H1 (cell line): ENCODE results near the gene CHRNA10. TPM values are rescaled to one million over a fixed set of nuclear protein-coding genes. Genes with fewer than 3 reads are reported as not detected.
"Not testable (repeated sequence)": the region's sequence is repeated elsewhere in the genome, so short reads cannot be mapped to it uniquely, and the experiment has no call there.

Source experiments
- CTCF ChIA-PET: fragments of 300-600 bp; sonication (Branson Sonifier 250); formaldehyde crosslinking; loops from one replicate; lab custom pipeline; 2021; ENCODE audit not compliant: partially characterized antibody; lab: Charles Lee
- POLR2A ChIA-PET: fragments of 300-600 bp; sonication (Branson Sonifier 250); formaldehyde crosslinking; loops from one replicate; lab custom pipeline; 2021; ENCODE audit warnings: inconsistent platforms; ENCODE audit not compliant: partially characterized antibody; lab: Charles Lee
- DNase-seq, 2 experiments: peaks; one replicate each; pipeline versions ENCODE4 v3.0.0 to v3.0.0-alpha.2; 2010 to 2022; ENCODE audit warnings: low spot score in 2 of 2, low read depth in 1 of 2, mixed read lengths in 1 of 2
- FAIRE-seq: peaks from 2 replicates; lab custom pipeline; 2011; peaks lifted over from hg19 to GRCh38; lab: Jason Lieb, UNC
- H2AFZ ChIP-seq: 2 replicates; pipeline ENCODE4 v1.8.1; 2012; ENCODE audit warnings: low read length, inconsistent platforms
- H2AK5ac ChIP-seq: 2 replicates; pipeline ENCODE4 v1.6.1; 2013; ENCODE audit warnings: low read depth, low read length
- H2BK120ac ChIP-seq: replicated peaks from 2 replicates; pipeline ENCODE3; 2013; ENCODE audit warnings: low read depth, low read length, inconsistent platforms
- H2BK12ac ChIP-seq: 2 replicates; pipeline ENCODE4 v1.6.1; 2013; ENCODE audit warnings: low read depth, low read length
- H2BK15ac ChIP-seq: 2 replicates; pipeline ENCODE4 v1.6.1; 2013; ENCODE audit warnings: low read length
- H2BK20ac ChIP-seq: 2 replicates; pipeline ENCODE4 v1.6.1; 2013; ENCODE audit warnings: low read length
- H2BK5ac ChIP-seq: 2 replicates; pipeline ENCODE4 v1.6.1; 2013; ENCODE audit warnings: low read depth, low read length
- H3K14ac ChIP-seq: 2 replicates; pipeline ENCODE4 v1.6.1; 2013; ENCODE audit warnings: inconsistent platforms; ENCODE audit not compliant: insufficient read length
- H3K18ac ChIP-seq: 2 replicates; pipeline ENCODE4 v1.6.1; 2013; ENCODE audit warnings: low read length; ENCODE audit errors: extremely low read depth
- H3K23ac ChIP-seq: 2 replicates; pipeline ENCODE4 v1.6.1; 2013; ENCODE audit warnings: inconsistent platforms; ENCODE audit not compliant: insufficient read length
- H3K23me2 ChIP-seq: 2 replicates; pipeline ENCODE4 v1.6.1; 2013; ENCODE audit warnings: low read depth, low read length
- H3K27ac ChIP-seq: 2 replicates; pipeline ENCODE4 v1.6.1; 2011; ENCODE audit warnings: low read depth, low read length, inconsistent platforms
- H3K27me3 ChIP-seq, 4 experiments: replicated peaks in 1 of 4; 1 replicate in 1 of 4; 2 replicates in 3 of 4; pipeline versions ENCODE4 v1.6.1 to v1.8.1; 2011 to 2013; ENCODE audit warnings: low read length in 3 of 4, mild to moderate bottlenecking in 3 of 4, inconsistent platforms in 2 of 4, mixed read lengths in 2 of 4, moderate library complexity in 1 of 4; ENCODE audit not compliant: control insufficient read depth in 3 of 4, insufficient read depth in 3 of 4; ENCODE audit errors: extremely low read depth in 1 of 4
- H3K36me3 ChIP-seq, 4 experiments: 2 replicates each; pipeline versions ENCODE4 v1.6.1 to v1.8.1; 2011 to 2013; ENCODE audit warnings: mild to moderate bottlenecking in 4 of 4, low read length in 3 of 4, moderate library complexity in 2 of 4, control low read depth in 1 of 4, inconsistent platforms in 1 of 4; ENCODE audit not compliant: insufficient read depth in 4 of 4, control insufficient read depth in 2 of 4
- H3K4ac ChIP-seq: replicated peaks from 2 replicates; pipeline ENCODE3; 2013; ENCODE audit warnings: low read length, low read depth, mixed read lengths, inconsistent platforms; ENCODE audit not compliant: insufficient read length
- H3K4me1 ChIP-seq, 4 experiments: replicated peaks in 1 of 4; 1 replicate in 1 of 4; 2 replicates in 3 of 4; pipeline versions ENCODE4 v1.6.1 to v1.8.1; 2011 to 2013; ENCODE audit warnings: low read length in 3 of 4, inconsistent platforms in 2 of 4, mixed read lengths in 1 of 4; ENCODE audit not compliant: insufficient read depth in 4 of 4, control insufficient read depth in 3 of 4
- H3K4me2 ChIP-seq, 2 experiments: 2 replicates each; pipeline versions ENCODE4 v1.6.1 to v1.8.1; 2011 to 2013; ENCODE audit warnings: low read depth in 2 of 2, low read length in 2 of 2, control low read depth in 1 of 2, inconsistent platforms in 1 of 2, mild to moderate bottlenecking in 1 of 2; ENCODE audit not compliant: insufficient read depth in 1 of 2
- H3K4me3 ChIP-seq, 4 experiments: fragments of 200-600, 300-600 bp in 1 of 4; sonication (generic), shearing (Covaris generic), sonication (Bioruptor Twin) in 1 of 4; 2 replicates each; pipeline versions ENCODE4 v1.5.1 to v1.8.1; 2011 to 2016; ENCODE audit warnings: low read length in 4 of 4, low read depth in 3 of 4, control low read depth in 2 of 4, inconsistent platforms in 2 of 4, mild to moderate bottlenecking in 2 of 4, mixed read lengths in 1 of 4, moderate library complexity in 1 of 4; ENCODE audit not compliant: insufficient read depth in 2 of 4; ENCODE audit errors: extremely low read depth in 1 of 4
- H3K56ac ChIP-seq: replicated peaks from 2 replicates; pipeline ENCODE3; 2013; ENCODE audit warnings: low read depth, mild to moderate bottlenecking, mixed read lengths, low read length, inconsistent platforms; ENCODE audit not compliant: insufficient read length
- H3K79me1 ChIP-seq: 2 replicates; pipeline ENCODE4 v1.6.1; 2013; ENCODE audit warnings: low read depth, low read length, control low read depth
- H3K79me2 ChIP-seq, 2 experiments: 2 replicates each; pipeline versions ENCODE4 v1.6.1 to v1.8.1; 2012 to 2013; ENCODE audit warnings: low read length in 2 of 2, mild to moderate bottlenecking in 2 of 2, inconsistent platforms in 1 of 2; ENCODE audit not compliant: insufficient read depth in 2 of 2, control insufficient read depth in 1 of 2
- H3K9ac ChIP-seq, 4 experiments: replicated peaks in 1 of 4; 1 replicate in 1 of 4; 2 replicates in 3 of 4; pipeline versions ENCODE4 v1.6.1 to v1.8.1; 2011 to 2013; ENCODE audit warnings: low read depth in 3 of 4, low read length in 3 of 4, control low read depth in 2 of 4, mild to moderate bottlenecking in 2 of 4, moderate library complexity in 2 of 4, inconsistent platforms in 1 of 4; ENCODE audit errors: extremely low read depth in 1 of 4
- H3K9me3 ChIP-seq, 2 experiments: 2 replicates each; pipeline versions ENCODE4 v1.6.1 to v1.8.1; 2012 to 2013; ENCODE audit warnings: mild to moderate bottlenecking in 2 of 2, moderate library complexity in 2 of 2, control low read depth in 1 of 2, inconsistent platforms in 1 of 2, low read depth in 1 of 2, low read length in 1 of 2, mixed read lengths in 1 of 2; ENCODE audit not compliant: insufficient read depth in 2 of 2
- H4K20me1 ChIP-seq, 2 experiments: replicated peaks in 1 of 2; 2 replicates each; pipeline versions ENCODE3 to v1.8.1; 2011 to 2013; ENCODE audit warnings: inconsistent platforms in 2 of 2, low read length in 2 of 2, mild to moderate bottlenecking in 1 of 2; ENCODE audit not compliant: insufficient read depth in 2 of 2, control insufficient read depth in 1 of 2
- H4K5ac ChIP-seq: 2 replicates; pipeline ENCODE4 v1.6.1; 2013; ENCODE audit warnings: low read length, low read depth, mixed read lengths, inconsistent platforms; ENCODE audit not compliant: insufficient read length
- H4K8ac ChIP-seq: 2 replicates; pipeline ENCODE4 v1.8.0; 2013; ENCODE audit warnings: mild to moderate bottlenecking, moderate library complexity, low read length, inconsistent platforms; ENCODE audit not compliant: insufficient read depth; ENCODE audit errors: extremely low read depth
- H4K91ac ChIP-seq: replicated peaks from 2 replicates; pipeline ENCODE3; 2013; ENCODE audit warnings: low read length, mixed read lengths, inconsistent platforms; ENCODE audit not compliant: insufficient read length
- NRF1 ChIP-seq: IDR thresholded peaks from 2 replicates; pipeline ENCODE4 v1.6.1; 2011; ENCODE audit warnings: mild to moderate bottlenecking, low read depth, low read length, improper control_type of control experiment
- WGBS, 2 experiments: shearing (Covaris generic) in 1 of 2; methylation state at CpG; one replicate each; pipeline versions ENCODE4 v1.1.6 to v1.1.7; 2013 to 2015; ENCODE audit warnings: low lambda C conversion rate in 2 of 2, mixed read lengths in 2 of 2, inconsistent platforms in 1 of 2, low coverage in 1 of 2, missing lambda C conversion rate in 1 of 2; ENCODE audit not compliant: insufficient replicate concordance in 2 of 2, insufficient coverage in 1 of 2, insufficient read length in 1 of 2; ENCODE audit errors: extremely low coverage in 1 of 2, missing lambda C conversion rate in 1 of 2; 5-methylcytosine and 5-hydroxymethylcytosine counted together
- polyA plus RNA-seq, 7 experiments: library from polyadenylated mRNA; depleted of rRNA in 3 of 7; stranded (reverse) in 5 of 7; unstranded in 2 of 7; fragments of >200 nt in 5 of 7; fragments of 200-250 nt in 2 of 7; gene quantifications; 1 replicate in 5 of 7; 2 replicates in 1 of 7; 4 replicates in 1 of 7; pipeline versions ENCODE4 v1.2.1 to v1.2.3, GENCODE V29; 2011 to 2013; ENCODE audit warnings: missing spikeins in 2 of 7, mixed read lengths in 2 of 7
- total RNA-seq: library from RNA; stranded (reverse); fragmentation: NEBNext Ultra II Directional; extraction: Animal tissue kit (Norgen Biotek cat#: 25700); gene quantifications from 2 replicates; pipeline ENCODE4 v1.2.1, GENCODE V29; 2021

CHRNA10 gene
- total and polyA plus RNA-seq, 2 of the 8 experiments (the other 6 are each of a cell fraction or from before 2014, with no cell fraction given), result 0.68 to 1.3 TPM

DNA sequence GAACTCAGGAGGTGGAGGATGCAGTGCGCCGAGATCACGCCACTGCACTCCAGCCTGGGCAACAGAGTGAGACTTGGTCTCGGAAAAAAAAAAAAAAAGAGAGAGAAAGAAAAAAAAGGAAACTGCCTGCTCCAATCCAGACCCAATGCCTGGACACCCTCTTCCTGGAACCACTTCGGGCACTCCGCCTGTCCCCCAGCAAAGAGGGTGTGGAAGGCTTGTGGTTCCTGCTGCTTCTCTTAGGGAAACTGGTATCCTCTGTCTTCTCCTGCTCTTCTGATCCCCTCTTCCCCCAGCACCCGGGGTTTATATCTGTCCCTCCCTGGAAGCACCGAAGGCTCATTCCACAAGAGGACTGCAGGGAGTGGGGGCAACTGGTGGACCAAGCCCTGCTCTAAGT is 12.9 kb downstream of the CHRNA10 start:
- no peak overlapping the region for H2BK12ac ChIP-seq
- no peak overlapping the region for H2BK15ac ChIP-seq
- no peak overlapping the region for H3K18ac ChIP-seq
- POLR2A ChIA-PET, result no interaction called here
- H3K4me1 ChIP-seq, result no peaks in the 10 kb centered on the region
- no peak for TF ChIP-seq NRF1
- H3K27me3 ChIP-seq, result peaks cover 0 to 3% (median 0%) of the 10 kb centered on the region in 4 experiments; a peak in 1 of 7 replicates
- no peaks in the 10 kb centered on the region for H3K23me2 ChIP-seq
- no peak overlapping the region for H2AK5ac ChIP-seq
- H3K4me3 ChIP-seq, result no peak overlapping the region
- H3K56ac ChIP-seq, result no peak overlapping the region
- no peak overlapping the region for H3K4me2 ChIP-seq
- no peak overlapping the region for H3K9ac ChIP-seq
- no peak overlapping the region for H2AFZ ChIP-seq
- no peak overlapping the region for H2BK5ac ChIP-seq
- H4K5ac ChIP-seq, result no peak overlapping the region
- H3K14ac ChIP-seq, result no peak overlapping the region
- H3K27ac ChIP-seq, result no peak overlapping the region
- no peaks in the 10 kb centered on the region for H4K20me1 ChIP-seq
- CTCF ChIA-PET, result no interaction called here
- no peaks in the 10 kb centered on the region for H3K36me3 ChIP-seq
- WGBS, 2 experiments, result 84% methylated on average over 4 of the region's 8 CpGs; no CpG with 5 or more reads in 1 of the 2 experiments
- no peaks in the 10 kb centered on the region for H3K79me1 ChIP-seq
- no peak overlapping the region for H3K23ac ChIP-seq
- H2BK20ac ChIP-seq, result no peak overlapping the region
- no peak overlapping the region for H3K4ac ChIP-seq
- no peaks in the 10 kb centered on the region for H3K79me2 ChIP-seq
- FAIRE-seq (no peak), DNase-seq (no peak)
- no peak overlapping the region for H4K8ac ChIP-seq
- no peak overlapping the region for H2BK120ac ChIP-seq
- no peaks in the 10 kb centered on the region for H3K9me3 ChIP-seq
- no peak overlapping the region for H4K91ac ChIP-seq

GRCh38 chr11:3657331-3657730 is 13.9 kb downstream of the CHRNA10 start:
- H3K14ac ChIP-seq, H2BK20ac ChIP-seq, H2BK5ac ChIP-seq, H3K23ac ChIP-seq, H3K27me3 ChIP-seq, H4K91ac ChIP-seq, FAIRE-seq, H3K79me1 ChIP-seq, H2BK15ac ChIP-seq, H3K4me1 ChIP-seq, H2BK120ac ChIP-seq, H3K9ac ChIP-seq, H2AFZ ChIP-seq, H3K36me3 ChIP-seq, H2BK12ac ChIP-seq, H4K20me1 ChIP-seq, H3K4ac ChIP-seq, DNase-seq, H3K23me2 ChIP-seq, H3K9me3 ChIP-seq, H2AK5ac ChIP-seq, H4K8ac ChIP-seq, H4K5ac ChIP-seq, POLR2A ChIA-PET, H3K4me3 ChIP-seq, H3K79me2 ChIP-seq, H3K27ac ChIP-seq, H3K18ac ChIP-seq, H3K4me2 ChIP-seq, H3K56ac ChIP-seq: not testable (repeated sequence)
- CTCF ChIA-PET, result interaction anchor here (0.6 to 1.3 kb wide), 4 partner anchors 11 to 114 kb away, joined by 3 to 4 read pairs (median 4); no protein-coding TSS in a partner anchor
- WGBS, 2 experiments, result 94% methylated on average over 5 of the region's 5 CpGs; no CpG with 5 or more reads in 1 of the 2 experiments
